GM12878 (cell line): ENCODE results near the gene MRPL20. TPM values are rescaled to one million over a fixed set of nuclear protein-coding genes. Genes with fewer than 3 reads are reported as not detected.

Experiments used
- BHLHE40 ChIP-seq, 2 experiments: fragments of 450-650 bp in 1 of 2; IDR thresholded peaks; 2 replicates each; pipeline ENCODE4 v1.6.1; 2011 to 2017; ENCODE audit warnings: low read depth in 2 of 2, borderline replicate concordance in 1 of 2, improper control_type of control experiment in 1 of 2, low read length in 1 of 2, mild to moderate bottlenecking in 1 of 2
- CHD4 ChIP-seq: fragments of 200-600 bp; sonication (generic); IDR thresholded peaks from 2 replicates; pipeline ENCODE4 v1.6.1; 2016; ENCODE audit warnings: mild to moderate bottlenecking
- RELA ChIP-seq: fragments of 450-650 bp; IDR thresholded peaks from 2 replicates; pipeline ENCODE4 v1.8.0; 2014; ENCODE audit warnings: borderline replicate concordance; ENCODE audit not compliant: partially characterized antibody
- polyA plus RNA-seq, 11 experiments: library from polyadenylated mRNA; depleted of rRNA in 4 of 11; unstranded in 6 of 11; stranded (reverse) in 5 of 11; fragments of >200 nt; fragmentation: Nextera tagmentation in 4 of 11; fragmentation: Illumina TruSeq in 1 of 11; extraction: Ambion mirVana in 4 of 11; extraction: Trizol in 1 of 11; gene quantifications; 1 replicate in 1 of 11; 2 replicates in 10 of 11; pipeline versions ENCODE4 v1.2.1 to v1.2.3, GENCODE V29; 2011 to 2016; ENCODE audit warnings: inconsistent platforms in 2 of 11, missing spikeins in 2 of 11, low read depth in 1 of 11
- total RNA-seq, 4 experiments: library from RNA; depleted of rRNA in 3 of 4; stranded (reverse); fragments of >200 nt in 3 of 4; fragmentation: Illumina TruSeq in 1 of 4; extraction: Trizol in 1 of 4; gene quantifications; 2 replicates each; pipeline versions ENCODE4 v1.2.1 to v1.2.3, GENCODE V29; 2013 to 2021
- TF ChIP-seq, protein P1 (sequence below): fragments of 450-650 bp; IDR thresholded peaks from 2 replicates; pipeline ENCODE4 v1.6.1; 2018; ENCODE audit warnings: mild to moderate bottlenecking, low read depth, moderate library complexity; ENCODE audit not compliant: partially characterized antibody
- TF ChIP-seq, protein P2 (sequence below): IDR thresholded peaks from 2 replicates; pipeline ENCODE4 v1.6.1; 2012; ENCODE audit warnings: improper control_type of control experiment, low read depth, low read length; ENCODE audit not compliant: insufficient replicate concordance

The MRPL20 gene
- total and polyA plus RNA-seq, 10 of the 15 experiments (the other 5 are each of a cell fraction or from before 2014, with no cell fraction given) = 129 to 525 (median 255) TPM

DNA sequence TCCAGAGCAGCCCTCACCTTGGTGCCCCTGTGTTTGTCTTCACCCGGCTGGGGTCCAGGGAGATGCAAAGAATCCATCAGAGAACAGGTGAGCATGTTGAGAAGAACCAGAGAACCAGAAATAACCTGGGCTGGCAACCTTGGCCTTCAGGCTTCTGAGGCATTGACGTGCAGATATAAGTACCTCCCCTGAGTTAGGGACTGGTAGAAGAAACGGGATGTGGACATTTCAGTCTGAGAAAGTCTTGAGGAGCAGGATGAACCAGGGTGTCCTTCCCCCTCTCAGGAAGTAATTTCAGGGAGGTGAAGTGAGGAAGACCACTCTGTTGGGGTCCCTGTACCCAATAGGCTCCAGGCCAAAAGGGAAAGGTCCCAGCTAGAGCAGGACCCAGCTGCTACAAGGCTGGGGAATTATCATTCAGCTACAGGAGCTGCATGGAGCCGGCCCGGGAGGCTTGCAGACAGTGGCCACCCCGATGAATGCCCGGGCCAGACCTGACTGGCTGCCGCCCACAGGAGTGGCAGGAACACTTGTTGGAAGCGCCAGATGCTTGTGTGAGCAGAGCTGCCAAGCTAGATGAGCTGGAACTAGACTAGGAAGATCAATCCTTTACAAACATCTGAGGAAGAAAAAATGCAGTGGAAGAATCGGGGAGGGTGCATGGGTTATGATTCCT, 30.4 kb downstream of the MRPL20 start (continued):
- TF ChIP-seq, protein P1, sequence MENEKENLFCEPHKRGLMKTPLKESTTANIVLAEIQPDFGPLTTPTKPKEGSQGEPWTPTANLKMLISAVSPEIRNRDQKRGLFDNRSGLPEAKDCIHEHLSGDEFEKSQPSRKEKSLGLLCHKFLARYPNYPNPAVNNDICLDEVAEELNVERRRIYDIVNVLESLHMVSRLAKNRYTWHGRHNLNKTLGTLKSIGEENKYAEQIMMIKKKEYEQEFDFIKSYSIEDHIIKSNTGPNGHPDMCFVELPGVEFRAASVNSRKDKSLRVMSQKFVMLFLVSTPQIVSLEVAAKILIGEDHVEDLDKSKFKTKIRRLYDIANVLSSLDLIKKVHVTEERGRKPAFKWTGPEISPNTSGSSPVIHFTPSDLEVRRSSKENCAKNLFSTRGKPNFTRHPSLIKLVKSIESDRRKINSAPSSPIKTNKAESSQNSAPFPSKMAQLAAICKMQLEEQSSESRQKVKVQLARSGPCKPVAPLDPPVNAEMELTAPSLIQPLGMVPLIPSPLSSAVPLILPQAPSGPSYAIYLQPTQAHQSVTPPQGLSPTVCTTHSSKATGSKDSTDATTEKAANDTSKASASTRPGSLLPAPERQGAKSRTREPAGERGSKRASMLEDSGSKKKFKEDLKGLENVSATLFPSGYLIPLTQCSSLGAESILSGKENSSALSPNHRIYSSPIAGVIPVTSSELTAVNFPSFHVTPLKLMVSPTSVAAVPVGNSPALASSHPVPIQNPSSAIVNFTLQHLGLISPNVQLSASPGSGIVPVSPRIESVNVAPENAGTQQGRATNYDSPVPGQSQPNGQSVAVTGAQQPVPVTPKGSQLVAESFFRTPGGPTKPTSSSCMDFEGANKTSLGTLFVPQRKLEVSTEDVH = no peak
- no peak for TF ChIP-seq CHD4
- TF ChIP-seq RELA = no peak
- TF ChIP-seq, protein P2, sequence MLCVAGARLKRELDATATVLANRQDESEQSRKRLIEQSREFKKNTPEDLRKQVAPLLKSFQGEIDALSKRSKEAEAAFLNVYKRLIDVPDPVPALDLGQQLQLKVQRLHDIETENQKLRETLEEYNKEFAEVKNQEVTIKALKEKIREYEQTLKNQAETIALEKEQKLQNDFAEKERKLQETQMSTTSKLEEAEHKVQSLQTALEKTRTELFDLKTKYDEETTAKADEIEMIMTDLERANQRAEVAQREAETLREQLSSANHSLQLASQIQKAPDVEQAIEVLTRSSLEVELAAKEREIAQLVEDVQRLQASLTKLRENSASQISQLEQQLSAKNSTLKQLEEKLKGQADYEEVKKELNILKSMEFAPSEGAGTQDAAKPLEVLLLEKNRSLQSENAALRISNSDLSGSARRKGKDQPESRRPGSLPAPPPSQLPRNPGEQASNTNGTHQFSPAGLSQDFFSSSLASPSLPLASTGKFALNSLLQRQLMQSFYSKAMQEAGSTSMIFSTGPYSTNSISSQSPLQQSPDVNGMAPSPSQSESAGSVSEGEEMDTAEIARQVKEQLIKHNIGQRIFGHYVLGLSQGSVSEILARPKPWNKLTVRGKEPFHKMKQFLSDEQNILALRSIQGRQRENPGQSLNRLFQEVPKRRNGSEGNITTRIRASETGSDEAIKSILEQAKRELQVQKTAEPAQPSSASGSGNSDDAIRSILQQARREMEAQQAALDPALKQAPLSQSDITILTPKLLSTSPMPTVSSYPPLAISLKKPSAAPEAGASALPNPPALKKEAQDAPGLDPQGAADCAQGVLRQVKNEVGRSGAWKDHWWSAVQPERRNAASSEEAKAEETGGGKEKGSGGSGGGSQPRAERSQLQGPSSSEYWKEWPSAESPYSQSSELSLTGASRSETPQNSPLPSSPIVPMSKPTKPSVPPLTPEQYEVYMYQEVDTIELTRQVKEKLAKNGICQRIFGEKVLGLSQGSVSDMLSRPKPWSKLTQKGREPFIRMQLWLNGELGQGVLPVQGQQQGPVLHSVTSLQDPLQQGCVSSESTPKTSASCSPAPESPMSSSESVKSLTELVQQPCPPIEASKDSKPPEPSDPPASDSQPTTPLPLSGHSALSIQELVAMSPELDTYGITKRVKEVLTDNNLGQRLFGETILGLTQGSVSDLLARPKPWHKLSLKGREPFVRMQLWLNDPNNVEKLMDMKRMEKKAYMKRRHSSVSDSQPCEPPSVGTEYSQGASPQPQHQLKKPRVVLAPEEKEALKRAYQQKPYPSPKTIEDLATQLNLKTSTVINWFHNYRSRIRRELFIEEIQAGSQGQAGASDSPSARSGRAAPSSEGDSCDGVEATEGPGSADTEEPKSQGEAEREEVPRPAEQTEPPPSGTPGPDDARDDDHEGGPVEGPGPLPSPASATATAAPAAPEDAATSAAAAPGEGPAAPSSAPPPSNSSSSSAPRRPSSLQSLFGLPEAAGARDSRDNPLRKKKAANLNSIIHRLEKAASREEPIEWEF = no peak
- TF ChIP-seq BHLHE40 (IDR thresholded peaks at IDR 0.05; ENCODE audit: borderline replicate concordance in 1 of 2, low read depth in 2 of 2, low read length in 1 of 2) = no peak
